Large intestine (tissue), 3 donors: ENCODE data around the gene RABGGTA. TPM values are rescaled to one million over a fixed set of nuclear protein-coding genes. Genes with fewer than 3 reads are reported as not detected.
A peak's percentile ranks its signal among the peaks of the same experiment; 100 is the strongest.
"Not testable (repeated sequence)": the region's sequence is repeated elsewhere in the genome, so short reads cannot be mapped to it uniquely, and the experiment has no call there.

Source experiments
- DNase-seq, 2 donors: peaks; one replicate each; pipeline versions ENCODE4 v3.0.0 to v3.0.0-alpha.2; 2013
- H3K27ac ChIP-seq: one replicate; pipeline ENCODE4 v1.5.1; 2013; ENCODE audit warnings: low read length
- H3K27me3 ChIP-seq: 2 replicates; pipeline ENCODE4 v1.6.1; 2013; ENCODE audit warnings: low read length; ENCODE audit not compliant: control insufficient read depth, insufficient read depth
- H3K36me3 ChIP-seq: 2 replicates; pipeline ENCODE4 v1.6.1; 2013; ENCODE audit warnings: low read length; ENCODE audit not compliant: control insufficient read depth, insufficient read depth
- H3K4me1 ChIP-seq: one replicate; pipeline ENCODE4 v1.6.1; 2013; ENCODE audit warnings: low read length; ENCODE audit not compliant: control insufficient read depth, insufficient read depth
- H3K4me3 ChIP-seq: one replicate; pipeline ENCODE4 v1.5.1; 2013; ENCODE audit warnings: low read length
- H3K9me3 ChIP-seq: one replicate; pipeline ENCODE4 v1.6.1; 2013; ENCODE audit warnings: mild to moderate bottlenecking, low read depth, low read length, moderate library complexity; ENCODE audit not compliant: control insufficient read depth
- WGBS: methylation state at CpG from one replicate; pipeline ENCODE4 v1.1.5; 2013; ENCODE audit warnings: low lambda C conversion rate; ENCODE audit not compliant: insufficient coverage; 5-methylcytosine and 5-hydroxymethylcytosine counted together
- polyA plus RNA-seq: library from polyadenylated mRNA; unstranded; fragments of 120-200 nt; gene quantifications from one replicate; pipeline ENCODE4 v1.2.1, GENCODE V29; 2013

Gene RABGGTA
- polyA plus RNA-seq, 1 donor, result 29.0 TPM

DNA sequence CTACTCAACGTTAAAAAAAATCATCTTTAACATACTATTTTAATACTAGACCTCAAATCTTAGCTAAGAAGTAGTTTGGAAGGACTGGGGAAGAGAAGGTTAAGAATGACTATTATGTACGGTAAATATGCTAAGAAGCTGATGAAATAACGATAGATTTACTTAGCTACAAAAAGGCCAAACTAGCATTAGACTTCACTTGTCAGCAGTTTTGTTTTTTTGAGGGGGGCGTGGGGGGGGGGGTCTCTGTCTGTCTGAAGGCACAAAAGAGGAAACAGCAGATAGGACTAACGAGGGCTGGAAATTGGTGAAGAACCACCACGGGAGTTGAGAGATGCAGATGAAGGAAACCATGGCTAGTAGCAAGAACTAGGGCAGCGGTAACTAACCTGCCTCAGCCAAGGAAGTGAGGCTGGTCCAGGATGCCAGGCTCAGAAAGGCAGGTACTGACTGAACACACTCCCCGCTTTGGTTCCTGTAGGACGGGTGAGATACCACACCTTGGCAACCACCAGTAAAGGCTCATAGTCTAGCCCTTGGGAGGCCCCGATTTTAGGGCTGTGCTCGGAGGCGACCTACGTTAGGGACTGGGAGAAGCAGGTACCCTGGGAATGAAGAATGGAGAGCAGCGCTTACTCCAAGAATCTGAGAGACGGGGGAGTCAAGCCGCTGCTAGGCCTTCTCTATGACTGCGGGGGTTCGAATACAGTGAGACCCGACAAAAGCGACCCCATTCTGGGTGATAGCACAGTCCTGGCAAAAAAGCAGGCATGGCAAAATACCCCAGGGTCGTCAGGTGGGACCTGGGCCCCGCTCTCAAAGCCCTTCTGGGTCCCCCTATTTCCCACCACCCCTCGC is 39.9 kb downstream of the RABGGTA start:
- WGBS, result 40% methylated on average over 1 of the region's 23 CpGs
- H3K4me1 ChIP-seq, result peaks cover 12% of the 10 kb centered on the region
- H3K4me3 ChIP-seq, result peak overlapping the region; percentile 62
- no peaks in the 10 kb centered on the region for H3K9me3 ChIP-seq
- H3K27ac ChIP-seq, result peak overlapping the region; percentile 75
- peaks cover 21% of the 10 kb centered on the region for H3K36me3 ChIP-seq
- no peaks in the 10 kb centered on the region for H3K27me3 ChIP-seq
- DNase-seq, result no peak

- Histone ChIP-seq H3K4me3 (no peak overlapping the region), H3K27ac (no peak overlapping the region), H3K9me3 (no peaks in the 10 kb centered on the region), H3K27me3 (no peaks in the 10 kb centered on the region), H3K4me1 (peaks cover 12% of the 10 kb centered on the region), H3K36me3 (peaks cover 6% of the 10 kb centered on the region)
- WGBS, result no CpG with 5 or more reads among the region's 1 CpG
- DNase-seq, result no peak
Measured at GRCh38 chr14:24228902-24229301, 42.5 kb downstream of the RABGGTA start.

DNA sequence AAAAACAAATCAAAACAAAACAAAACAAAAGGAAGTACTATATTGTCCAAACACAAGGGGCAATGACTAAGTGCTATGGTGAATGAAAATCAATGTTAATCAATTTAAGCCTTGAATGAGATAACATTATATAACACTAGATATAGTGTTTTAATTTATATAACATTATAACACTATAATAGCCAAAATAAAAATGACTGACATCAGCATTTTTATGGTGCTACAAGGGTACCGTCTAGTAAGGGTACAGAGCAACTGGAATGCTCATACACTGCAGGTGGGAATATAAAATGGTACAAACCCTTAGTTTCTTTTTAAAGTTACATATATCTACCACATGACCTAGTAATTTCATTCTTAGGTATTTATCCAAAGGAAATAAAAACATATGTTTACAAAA is 44.9 kb downstream of the RABGGTA start:
- Histone ChIP-seq H3K9me3 (no peaks in the 10 kb centered on the region), H3K4me3 (no peak overlapping the region), H3K4me1 (peaks cover 4% of the 10 kb centered on the region), H3K27ac (no peak overlapping the region), H3K36me3 (peaks cover 6% of the 10 kb centered on the region), H3K27me3 (no peaks in the 10 kb centered on the region)
- DNase-seq, result no peak
- WGBS, result no CpG with 5 or more reads among the region's 1 CpG

DNA sequence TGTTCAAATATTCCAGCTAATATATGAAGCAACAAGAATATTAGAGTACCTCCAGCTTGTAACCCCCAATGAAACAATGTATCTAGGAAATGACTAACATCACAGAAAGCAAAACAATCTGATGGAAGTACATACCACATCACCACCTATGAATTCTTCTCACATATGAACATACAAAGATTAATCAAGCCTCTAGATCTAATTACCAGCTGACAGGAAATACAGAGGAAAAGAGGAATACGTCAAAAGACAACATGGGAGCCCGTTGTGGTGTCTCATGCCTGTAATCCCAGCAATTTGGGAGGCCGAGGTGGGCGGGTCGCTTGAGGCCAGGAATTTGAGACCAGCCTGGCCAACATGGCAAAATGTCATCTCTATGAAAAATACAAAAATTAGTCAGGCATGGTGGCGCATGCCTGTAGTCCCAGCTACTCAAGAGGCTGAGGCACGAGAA is 46.8 kb downstream of the RABGGTA start:
- no peak overlapping the region for H3K4me3 ChIP-seq
- peaks cover 6% of the 10 kb centered on the region for H3K36me3 ChIP-seq
- H3K4me1 ChIP-seq, result no peaks in the 10 kb centered on the region
- no peak overlapping the region for H3K27ac ChIP-seq
- no peak for DNase-seq
- H3K27me3 ChIP-seq, result no peaks in the 10 kb centered on the region
- H3K9me3 ChIP-seq, result no peaks in the 10 kb centered on the region
- no CpG with 5 or more reads among the region's 7 CpGs for WGBS

DNA sequence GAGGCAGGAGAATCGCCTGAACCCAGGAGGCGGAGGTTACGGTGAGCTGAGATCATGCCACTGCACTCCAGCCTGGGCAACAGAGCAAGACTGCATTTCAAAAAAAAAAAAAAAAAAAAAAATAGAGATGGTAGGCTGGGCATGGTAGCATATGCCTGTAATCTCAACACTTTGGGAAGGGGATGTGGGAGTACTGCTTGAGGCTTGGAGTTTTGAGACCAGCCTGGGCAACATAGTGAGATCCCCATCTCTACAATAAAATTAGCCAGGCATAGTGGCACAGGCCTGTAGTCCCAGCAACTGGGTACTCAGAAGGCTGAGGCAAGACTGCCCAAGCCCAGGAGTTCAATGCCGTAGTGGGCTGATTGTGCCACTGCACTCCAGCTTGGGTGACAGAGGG is 48.4 kb downstream of the RABGGTA start:
- H3K27me3 ChIP-seq, H3K9me3 ChIP-seq, H3K4me3 ChIP-seq, H3K4me1 ChIP-seq, H3K36me3 ChIP-seq, DNase-seq, H3K27ac ChIP-seq: not testable (repeated sequence)
- WGBS, result no CpG with 5 or more reads among the region's 4 CpGs

DNA sequence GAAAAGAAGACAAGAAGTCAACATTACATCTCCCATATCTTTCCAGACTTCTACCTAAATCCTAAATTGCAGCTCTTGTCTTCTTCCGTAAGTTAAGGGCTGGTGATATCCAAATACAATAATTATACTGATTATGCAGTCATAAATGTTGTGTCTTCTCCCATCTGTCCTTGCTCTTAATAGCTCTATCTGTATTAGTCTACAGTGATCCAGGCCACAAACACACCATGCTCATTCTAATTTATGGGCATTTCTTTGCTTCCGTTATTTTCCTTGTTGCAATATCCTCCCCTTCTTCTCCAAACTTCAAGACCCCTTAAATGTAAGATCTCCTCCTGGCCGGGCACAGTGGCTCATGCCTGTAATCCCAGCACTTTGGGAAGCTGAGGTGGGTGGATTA is 51.9 kb downstream of the RABGGTA start:
- Histone ChIP-seq H3K4me3 (no peak overlapping the region), H3K27ac (no peak overlapping the region), H3K9me3 (no peaks in the 10 kb centered on the region), H3K4me1 (peaks cover 8% of the 10 kb centered on the region), H3K27me3 (no peaks in the 10 kb centered on the region), H3K36me3 (peaks cover 8% of the 10 kb centered on the region)
- no peak for DNase-seq
- 50% methylated on average over 2 of the region's 3 CpGs for WGBS

- no peak overlapping the region for H3K27ac ChIP-seq
- H3K4me1 ChIP-seq, result peaks cover 12% of the 10 kb centered on the region
- peaks cover 8% of the 10 kb centered on the region for H3K36me3 ChIP-seq
- no peaks in the 10 kb centered on the region for H3K27me3 ChIP-seq
- no peak overlapping the region for H3K4me3 ChIP-seq
- WGBS, result 89% methylated on average over 2 of the region's 4 CpGs
- no peak for DNase-seq
- no peaks in the 10 kb centered on the region for H3K9me3 ChIP-seq
Measured at GRCh38 chr14:24219080-24219479, 52.3 kb downstream of the RABGGTA start.

- H3K27me3 ChIP-seq, H3K27ac ChIP-seq, H3K4me3 ChIP-seq, H3K36me3 ChIP-seq, H3K9me3 ChIP-seq, DNase-seq: not testable (repeated sequence)
- WGBS, result no CpG with 5 or more reads among the region's 1 CpG
- peaks cover 18% of the 10 kb centered on the region for H3K4me1 ChIP-seq
Measured at GRCh38 chr14:24216876-24217275, 54.5 kb downstream of the RABGGTA start.

DNA sequence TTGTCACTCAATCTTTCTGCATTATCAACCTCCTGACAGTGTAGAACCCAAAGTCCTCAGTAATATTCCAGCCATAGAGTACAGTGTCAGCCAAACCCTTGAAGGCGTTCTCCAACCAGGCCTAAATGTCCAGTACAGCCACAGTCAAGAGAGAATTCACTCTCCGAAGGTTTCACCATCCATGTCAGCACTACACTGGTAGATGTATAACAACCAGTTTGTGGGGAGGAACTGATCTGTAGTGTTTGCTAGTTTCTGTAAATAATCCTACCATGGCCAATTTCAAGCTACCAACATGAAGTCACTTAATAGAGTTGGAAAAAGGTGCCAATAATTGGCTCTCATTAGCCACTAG is 55.1 kb downstream of the RABGGTA start:
- no peak for DNase-seq
- Histone ChIP-seq H3K4me3 (no peak overlapping the region), H3K27me3 (no peaks in the 10 kb centered on the region), H3K36me3 (peaks cover 9% of the 10 kb centered on the region), H3K4me1 (peaks cover 18% of the 10 kb centered on the region), H3K9me3 (no peaks in the 10 kb centered on the region), H3K27ac (peak overlapping the region; percentile 90)
- no CpG with 5 or more reads among the region's 2 CpGs for WGBS
